Measurements from ENCODE around the gene LVRN. TPM values are rescaled to one million over a fixed set of nuclear protein-coding genes. Genes with fewer than 3 reads are reported as not detected.

The LVRN gene
- total and polyA plus RNA-seq, 8 donors, result 0.08 to 0.61 (median 0.28) TPM; not detected in 1

GRCh38 chr5:116002116-116002906 is 40.0 kb downstream of the LVRN start:
- ATAC-seq (no peak), DNase-seq (no peak), FAIRE-seq (no peak)
- Histone ChIP-seq H3K27me3 (no peaks in the 10 kb centered on the region), H3K27ac (no peak overlapping the region), H3K4me3 (no peak overlapping the region), H3K4me1 (no peaks in the 10 kb centered on the region), H3K9me3 (no peaks in the 10 kb centered on the region), H3K36me3 (no peaks in the 10 kb centered on the region)
- TF ChIP-seq CTCF (IDR thresholded peaks at IDR 0.05), result no peak
- intact Hi-C loops (cut with DNase I), result no loop called here
- 73 to 80% methylated on average over 6 of the region's 6 CpGs for WGBS, 2 donors

GRCh38 chr5:116004248-116004647 is 42.0 kb downstream of the LVRN start:
- no peak for TF ChIP-seq CTCF (IDR thresholded peaks at IDR 0.05)
- intact Hi-C loops (cut with DNase I), result no loop called here
- no peaks in the 10 kb centered on the region for H3K9me3 ChIP-seq
- FAIRE-seq (no peak), ATAC-seq (no peak), DNase-seq (no peak)
- H3K4me1 ChIP-seq, result no peaks in the 10 kb centered on the region
- 70 to 77% methylated on average over 3 of the region's 3 CpGs for WGBS, 2 donors
- no peaks in the 10 kb centered on the region for H3K27me3 ChIP-seq
- H3K36me3 ChIP-seq, result no peaks in the 10 kb centered on the region
- no peak overlapping the region for H3K27ac ChIP-seq
- no peak overlapping the region for H3K4me3 ChIP-seq

- FAIRE-seq, result no peak
- no peak overlapping the region for H3K4me3 ChIP-seq
- H3K4me1 ChIP-seq, result no peaks in the 10 kb centered on the region
- DNase-seq, result no peak
- H3K36me3 ChIP-seq, result no peaks in the 10 kb centered on the region
- ATAC-seq, result no peak
- H3K27ac ChIP-seq, result no peak overlapping the region
- WGBS, 2 donors, result 69 to 82% methylated on average over 3 of the region's 3 CpGs
- intact Hi-C loops (cut with DNase I), result no loop called here
- H3K27me3 ChIP-seq, result no peaks in the 10 kb centered on the region
- TF ChIP-seq CTCF (IDR thresholded peaks at IDR 0.05), result no peak
- no peaks in the 10 kb centered on the region for H3K9me3 ChIP-seq
Observed at GRCh38 chr5:116009806-116010205, 47.5 kb downstream of the LVRN start.

- ATAC-seq (no peak), DNase-seq (no peak), FAIRE-seq (no peak)
- no peaks in the 10 kb centered on the region for H3K9me3 ChIP-seq
- H3K27ac ChIP-seq, result no peak overlapping the region
- no peaks in the 10 kb centered on the region for H3K4me1 ChIP-seq
- H3K36me3 ChIP-seq, result no peaks in the 10 kb centered on the region
- intact Hi-C loops (cut with DNase I), result no loop called here
- no peak overlapping the region for H3K4me3 ChIP-seq
- no peak for TF ChIP-seq CTCF (IDR thresholded peaks at IDR 0.05)
- H3K27me3 ChIP-seq, result no peaks in the 10 kb centered on the region
Observed at GRCh38 chr5:116011046-116011445, 48.8 kb downstream of the LVRN start.

- ATAC-seq (no peak), DNase-seq (no peak), FAIRE-seq (no peak)
- TF ChIP-seq CTCF (IDR thresholded peaks at IDR 0.05), result no peak
- no peak overlapping the region for H3K4me3 ChIP-seq
- no peaks in the 10 kb centered on the region for H3K9me3 ChIP-seq
- intact Hi-C loops (cut with DNase I), result no loop called here
- no peaks in the 10 kb centered on the region for H3K4me1 ChIP-seq
- no peak overlapping the region for H3K27ac ChIP-seq
- H3K36me3 ChIP-seq, result no peaks in the 10 kb centered on the region
- no peaks in the 10 kb centered on the region for H3K27me3 ChIP-seq
- WGBS, 2 donors, result 61 to 67% methylated on average over 6 of the region's 6 CpGs
Observed at GRCh38 chr5:116013207-116013785, 51.0 kb downstream of the LVRN start.
